ENCODE data around the gene ALG12.

ALG12 gene
- 37.3 to 39.5 reads per million in 2 donors for total RNA-seq

GRCh38 chr22:49917974-49918910, at the start of gene ALG12, which contains the start of gene CRELD2:
Gene ALG12, minus strand, starts transcription at chr22:49918438. Its CDS starts 4,673 bp downstream, at chr22:49913765.
Gene CRELD2, plus strand, starts transcription at chr22:49918634. Its CDS starts 136 bp downstream, at chr22:49918770.
- peak; percentile 93 for DNase-seq

GRCh38 chr22:49967706-49968208, 49.5 kb upstream of the ALG12 start:
- DNase-seq = no peak

GRCh38 chr22:49966774-49967705, 48.8 kb upstream of the ALG12 start:
- no peak for DNase-seq

GRCh38 chr22:49966041-49966773, 48.0 kb upstream of the ALG12 start:
- DNase-seq = no peak

- no peak for DNase-seq
These were observed 47.1 kb upstream of the ALG12 start for GRCh38 chr22:49965091-49966040.

- no peak for DNase-seq
These were observed 46.2 kb upstream of the ALG12 start for GRCh38 chr22:49964136-49965090.

- DNase-seq = no peak
These were observed 45.4 kb upstream of the ALG12 start for GRCh38 chr22:49963647-49964026.

GRCh38 chr22:49962751-49963646, 44.8 kb upstream of the ALG12 start:
- DNase-seq = no peak

GRCh38 chr22:49962012-49962750, 43.9 kb upstream of the ALG12 start:
- DNase-seq = peak; percentile 95

GRCh38 chr22:49961601-49962011, 43.4 kb upstream of the ALG12 start:
- no peak for DNase-seq

- peak; percentile 44 for DNase-seq
These were observed 42.9 kb upstream of the ALG12 start for GRCh38 chr22:49961005-49961600.

- peak; percentile 90 for DNase-seq
These were observed 42.1 kb upstream of the ALG12 start, which contains the start of gene PIM3 for GRCh38 chr22:49960159-49961004. Gene PIM3, plus strand, starts transcription at chr22:49960772. Its CDS starts 176 bp downstream, at chr22:49960948.

GRCh38 chr22:49959782-49960158, 41.5 kb upstream of the ALG12 start:
- DNase-seq = no peak

- DNase-seq = no peak
These were observed 40.9 kb upstream of the ALG12 start for GRCh38 chr22:49958931-49959781.

GRCh38 chr22:49958366-49958921, 40.2 kb upstream of the ALG12 start:
- DNase-seq = no peak
